A549 (cell line): ENCODE data around the gene CHAD. TPM values are rescaled to one million over a fixed set of nuclear protein-coding genes. Genes with fewer than 3 reads are reported as not detected.

Experiments used
- ATAC-seq, 2 experiments: fragments of 200-7000 bp in 1 of 2; fragments of >200 bp in 1 of 2; cut with Nextera tagmentation in 1 of 2; cut with Tn5 transposase in 1 of 2; 3 replicates each; pipeline versions ENCODE4 v1.8.0 to v1.9.1; 2018 to 2020; ENCODE audit warnings: mild to moderate bottlenecking in 1 of 2, moderate library complexity in 1 of 2
- CTCF ChIA-PET: fragments of 300-600 bp; sonication (Branson Sonifier 250); formaldehyde crosslinking; extraction: SDS; loops from one replicate; lab custom pipeline; 2021; ENCODE audit warnings: antibody characterized with exemption, inconsistent platforms; lab: Yijun Ruan, JAX
- POLR2A ChIA-PET: fragments of 350-600 bp; formaldehyde crosslinking; extraction: SDS; loops from one replicate; lab custom pipeline; 2021; ENCODE audit warnings: antibody characterized with exemption, inconsistent platforms; lab: Yijun Ruan, JAX
- DNase-seq, 2 experiments: peaks; one replicate each; pipeline versions ENCODE4 v3.0.0 to v3.0.0-alpha.2; 2011 to 2016; ENCODE audit warnings: low read depth in 1 of 2, low spot score in 1 of 2
- FAIRE-seq: peaks from 2 replicates; lab custom pipeline; 2011; peaks lifted over from hg19 to GRCh38; lab: Jason Lieb, UNC
- H3K27ac ChIP-seq, 2 experiments: fragments of >200 bp; sonication (Bioruptor Twin); formaldehyde crosslinking; 3 replicates each; pipeline ENCODE4 v1.5.1; 2016 to 2017
- H3K4me1 ChIP-seq: fragments of >200 bp; sonication (Bioruptor Twin); formaldehyde crosslinking; 3 replicates; pipeline ENCODE4 v1.6.1; 2016
- H3K4me2 ChIP-seq: fragments of >200 bp; sonication (Bioruptor Twin); formaldehyde crosslinking; 3 replicates; pipeline ENCODE4 v1.6.1; 2016
- H3K4me3 ChIP-seq: fragments of >200 bp; sonication (Bioruptor Twin); formaldehyde crosslinking; 3 replicates; pipeline ENCODE4 v1.5.1; 2016
- H3K9me3 ChIP-seq: fragments of >200 bp; sonication (Bioruptor Twin); formaldehyde crosslinking; 3 replicates; pipeline ENCODE4 v1.6.1; 2016
- ATOH8 ChIP-seq: fragments of 250-450 bp; sonication (Bioruptor Pico); IDR thresholded peaks from 2 replicates; pipeline ENCODE4 v1.5.0; 2020; ENCODE audit warnings: low read depth, mild to moderate bottlenecking, moderate library complexity
- CHD2 ChIP-seq: fragments of 150-350 bp; IDR thresholded peaks from 2 replicates; pipeline ENCODE4 v1.6.1; 2014; ENCODE audit warnings: low read length; ENCODE audit not compliant: partially characterized antibody
- CHD4 ChIP-seq: fragments of 200-600 bp; sonication (generic); IDR thresholded peaks from 2 replicates; pipeline ENCODE4 v1.6.1; 2016; ENCODE audit warnings: antibody characterized with exemption, mild to moderate bottlenecking, borderline replicate concordance
- CTCF ChIP-seq: fragments of >200 bp; sonication (Bioruptor Twin); formaldehyde crosslinking; IDR thresholded peaks from 3 replicates; pipeline ENCODE4 v1.5.1; 2016
- E2F6 ChIP-seq: IDR thresholded peaks from 2 replicates; pipeline ENCODE4 v1.6.1; 2012; ENCODE audit warnings: low read depth, borderline replicate concordance
- EHF ChIP-seq: fragments of 250-450 bp; sonication (Bioruptor Pico); IDR thresholded peaks from 2 replicates; pipeline ENCODE4 v1.5.0; 2020; ENCODE audit warnings: mild to moderate bottlenecking
- EHMT2 ChIP-seq: fragments of 200-600 bp; sonication (generic); IDR thresholded peaks from 2 replicates; pipeline ENCODE4 v1.6.1; 2016; ENCODE audit warnings: antibody characterized with exemption, low read depth, mild to moderate bottlenecking, moderate library complexity
- ELK1 ChIP-seq: fragments of 150-350 bp; IDR thresholded peaks from 2 replicates; pipeline ENCODE4 v1.6.1; 2014; ENCODE audit warnings: low read depth, mild to moderate bottlenecking, low read length
- ESRRA ChIP-seq: fragments of 150-350 bp; IDR thresholded peaks from 2 replicates; pipeline ENCODE4 v1.6.1; 2014; ENCODE audit warnings: mild to moderate bottlenecking, low read length, borderline replicate concordance
- GATA3 ChIP-seq: IDR thresholded peaks from 2 replicates; pipeline ENCODE4 v1.6.1; 2012; ENCODE audit warnings: borderline replicate concordance
- HES2 ChIP-seq: fragments of >200 bp; sonication (Bioruptor Twin); formaldehyde crosslinking; IDR thresholded peaks from 2 replicates; pipeline ENCODE4 v1.6.1; 2016
- HOXA7 ChIP-seq: fragments of 250-450 bp; sonication (Bioruptor Pico); IDR thresholded peaks from 2 replicates; pipeline ENCODE4 v1.5.0; 2020; ENCODE audit warnings: mild to moderate bottlenecking, moderate library complexity
- HOXB5 ChIP-seq: fragments of 250-450 bp; sonication (Bioruptor Pico); IDR thresholded peaks from 2 replicates; pipeline ENCODE4 v1.5.0; 2020; ENCODE audit warnings: mild to moderate bottlenecking, moderate library complexity
- JUN ChIP-seq, 2 experiments: fragments of >200 bp; sonication (Bioruptor Twin); formaldehyde crosslinking; IDR thresholded peaks; 2 replicates in 1 of 2; 3 replicates in 1 of 2; pipeline ENCODE4 v1.6.1; 2016 to 2017
- KDM5A ChIP-seq: fragments of 200-600 bp; sonication (generic); IDR thresholded peaks from 2 replicates; pipeline ENCODE4 v1.6.1; 2016; ENCODE audit warnings: antibody characterized with exemption, mild to moderate bottlenecking
- MAFK ChIP-seq: fragments of 450-650 bp; IDR thresholded peaks from 2 replicates; pipeline ENCODE4 v1.6.1; 2014; ENCODE audit not compliant: partially characterized antibody
- MAX ChIP-seq: IDR thresholded peaks from 2 replicates; pipeline ENCODE4 v1.6.1; 2012
- MAZ ChIP-seq: fragments of 150-350 bp; IDR thresholded peaks from 2 replicates; pipeline ENCODE4 v1.6.1; 2014; ENCODE audit warnings: antibody characterized with exemption, low read depth, low read length, borderline replicate concordance
- NFE2L2 ChIP-seq: fragments of 150-350 bp; conservative IDR thresholded peaks from 2 replicates; pipeline ENCODE4 v1.6.1; 2014; ENCODE audit warnings: low read length
- NPAS2 ChIP-seq: fragments of 250-450 bp; sonication (Bioruptor Pico); IDR thresholded peaks from 2 replicates; pipeline ENCODE4 v1.8.0; 2022; ENCODE audit warnings: mild to moderate bottlenecking, moderate library complexity, borderline replicate concordance
- NR3C1 ChIP-seq: fragments of >200 bp; sonication (Bioruptor Twin); formaldehyde crosslinking; IDR thresholded peaks from 3 replicates; pipeline ENCODE4 v1.6.1; 2017
- PHF8 ChIP-seq: fragments of 200-600 bp; sonication (generic); IDR thresholded peaks from 2 replicates; pipeline ENCODE4 v1.6.1; 2016; ENCODE audit warnings: low read depth, mild to moderate bottlenecking, antibody characterized with exemption, moderate library complexity, borderline replicate concordance
- RAD21 ChIP-seq, 2 experiments: fragments of >200 bp in 1 of 2; sonication (Bioruptor Twin) in 1 of 2; formaldehyde crosslinking in 1 of 2; IDR thresholded peaks in 1 of 2; conservative IDR thresholded peaks in 1 of 2; 2 replicates in 1 of 2; 3 replicates in 1 of 2; pipeline ENCODE4 v1.6.1; 2012 to 2018; ENCODE audit warnings: inconsistent platforms in 1 of 2
- RARB ChIP-seq: fragments of 250-450 bp; sonication (Bioruptor Pico); IDR thresholded peaks from 2 replicates; pipeline ENCODE4 v1.8.0; 2021; ENCODE audit warnings: mild to moderate bottlenecking, moderate library complexity
- RNF2 ChIP-seq: fragments of 200-600 bp; sonication (generic); IDR thresholded peaks from 2 replicates; pipeline ENCODE4 v1.6.1; 2016; ENCODE audit warnings: low read depth, mild to moderate bottlenecking, antibody characterized with exemption, moderate library complexity, borderline replicate concordance
- SMC3 ChIP-seq: fragments of >200 bp; sonication (Bioruptor Twin); formaldehyde crosslinking; IDR thresholded peaks from 3 replicates; pipeline ENCODE4 v1.6.1; 2018; ENCODE audit warnings: inconsistent platforms
- SREBF2 ChIP-seq: fragments of 450-650 bp; IDR thresholded peaks from 2 replicates; pipeline ENCODE4 v1.6.1; 2014; ENCODE audit warnings: mild to moderate bottlenecking, moderate library complexity
- TFCP2L1 ChIP-seq: fragments of 250-450 bp; sonication (Bioruptor Pico); IDR thresholded peaks from 2 replicates; pipeline ENCODE4 v1.5.0; 2021; ENCODE audit warnings: mild to moderate bottlenecking
- ZC3H11A ChIP-seq: fragments of 450-650 bp; IDR thresholded peaks from 2 replicates; pipeline ENCODE4 v1.6.1; 2014; ENCODE audit warnings: antibody characterized with exemption, mild to moderate bottlenecking
- ZSCAN20 ChIP-seq: fragments of 250-450 bp; sonication (Bioruptor Pico); IDR thresholded peaks from 2 replicates; pipeline ENCODE4 v1.8.0; 2022; ENCODE audit warnings: mild to moderate bottlenecking, moderate library complexity
- WGBS: methylation state at CpG from one replicate; pipeline ENCODE4 v1.1.6; 2017; ENCODE audit errors: missing lambda C conversion rate; 5-methylcytosine and 5-hydroxymethylcytosine counted together
- polyA plus RNA-seq, 4 experiments: library from polyadenylated mRNA; depleted of rRNA in 3 of 4; stranded (reverse); fragments of >200 nt; fragmentation: RNase III in 1 of 4; extraction: RNeasy Plus Mini Kit Qiagen cat#74134 plus additional on column Dnase treatment in 1 of 4; gene quantifications; 2 replicates in 3 of 4; 3 replicates in 1 of 4; pipeline ENCODE4 v1.2.3, GENCODE V29; 2011 to 2017

CHAD gene
- polyA plus RNA-seq, 2 of the 4 experiments (the other 2 are of a cell fraction) = not detected

GRCh38 chr17:50426472-50426782 lies 42.3 kb downstream of the CHAD start:
- Histone ChIP-seq H3K4me1 (peaks cover 27% of the 10 kb centered on the region), H3K27ac (peak overlapping the region; percentile 77 to 90), H3K4me2 (peak overlapping the region; percentile 92), H3K9me3 (no peaks in the 10 kb centered on the region), H3K4me3 (peak overlapping the region; percentile 72)
- ChIA-PET CTCF (interaction anchor here (0.8 to 8.4 kb wide), 6 partner anchors 17 to 56 kb away, joined by 3 to 55 read pairs (median 4); partner anchors contain the start of gene LRRC59), POLR2A (interaction anchor here (1.2 to 1.3 kb wide), 2 partner anchors 29 to 30 kb away, joined by 4 to 5 read pairs; partner anchors contain the start of gene LRRC59)
- WGBS = 0% methylated on average over 7 of the region's 7 CpGs
- ATAC-seq (peak in 1 of 2 experiments; percentile 34; a peak in 3 of 6 replicates), DNase-seq (peak in 1 of 2 experiments; percentile 65), FAIRE-seq (no peak)
- TF ChIP-seq HOXA7 (CRISPR knock-in tag) (no peak), EHF (no peak), TFCP2L1 (no peak), MAFK (no peak), NFE2L2 (no peak), ZSCAN20 (CRISPR knock-in tag) (no peak), ATOH8 (CRISPR knock-in tag) (no peak), CTCF (no peak), RAD21 (conservative IDR thresholded peaks at IDR 0.05 in 1 of 2, IDR thresholded peaks at IDR 0.05 in 1 of 2) (no peak), PHF8 (no peak), ELK1 (no peak), GATA3 (no peak), HOXB5 (CRISPR knock-in tag) (no peak), CHD2 (no peak)

- peak within 1 kb of the TSS; percentile 72 for H3K4me3 ChIP-seq
- TF ChIP-seq CHD4 = no peak
- no peak for TF ChIP-seq KDM5A
- TF ChIP-seq ESRRA = no peak
- no peak for TF ChIP-seq SMC3
- TF ChIP-seq E2F6 = peak; percentile 49; the same call in 1 of the 2 replicates
- TF ChIP-seq MAX = peak; percentile 16; the same call in 1 of the 2 replicates
- no peak; the same call in 1 of the 2 replicates for TF ChIP-seq PHF8
- TF ChIP-seq ATOH8 (CRISPR knock-in tag) = no peak
- no peak for TF ChIP-seq ZC3H11A
- TF ChIP-seq EHMT2 = no peak
- no peak for TF ChIP-seq NPAS2 (CRISPR knock-in tag)
- TF ChIP-seq HES2 = no peak
- no peak for TF ChIP-seq RARB (CRISPR knock-in tag)
- TF ChIP-seq SREBF2 = no peak
- TF ChIP-seq RNF2 = no peak
- TF ChIP-seq NR3C1 = no peak
- TF ChIP-seq MAZ = no peak
- TF ChIP-seq JUN (IDR thresholded peaks at IDR 0.05) = peak; percentile 35 to 50; a peak in 1 of 5 replicates
Observed at GRCh38 chr17:50425682-50426471, 42.8 kb downstream of the CHAD start, which contains the start of gene ACSF2. Gene ACSF2, plus strand, starts transcription at chr17:50426218. Its CDS starts 44 bp downstream, at chr17:50426262.

More at GRCh38 chr17:50425682-50426471, 42.8 kb downstream of the CHAD start, which contains the start of gene ACSF2:
- Histone ChIP-seq H3K4me1 (peaks cover 27% of the 10 kb centered on the region), H3K27ac (peak within 1 kb of the TSS; percentile 77 to 90), H3K4me2 (peak within 1 kb of the TSS; percentile 92), H3K9me3 (no peaks in the 10 kb centered on the region)
- peak; percentile 84 to 90 for ATAC-seq
- ChIA-PET CTCF (interaction anchor here (0.8 to 8.4 kb wide), 8 partner anchors 17 to 57 kb away, joined by 3 to 55 read pairs (median 4); partner anchors contain the start of gene LRRC59), POLR2A (interaction anchor here (0.6 to 1.3 kb wide), 4 partner anchors 11 to 36 kb away, joined by 3 to 5 read pairs (median 4); partner anchors contain the start of gene LRRC59)
- DNase-seq = peak; percentile 50 to 87
- WGBS = 51% methylated on average over 19 of the region's 70 CpGs
- no peak for FAIRE-seq
